ENCODE measurements around the gene FAAP100. TPM values are rescaled to one million over a fixed set of nuclear protein-coding genes. Genes with fewer than 3 reads are reported as not detected.

The FAAP100 gene
- total and polyA plus RNA-seq, 12 donors = 8.7 to 30.6 (median 13.3) TPM

DNA sequence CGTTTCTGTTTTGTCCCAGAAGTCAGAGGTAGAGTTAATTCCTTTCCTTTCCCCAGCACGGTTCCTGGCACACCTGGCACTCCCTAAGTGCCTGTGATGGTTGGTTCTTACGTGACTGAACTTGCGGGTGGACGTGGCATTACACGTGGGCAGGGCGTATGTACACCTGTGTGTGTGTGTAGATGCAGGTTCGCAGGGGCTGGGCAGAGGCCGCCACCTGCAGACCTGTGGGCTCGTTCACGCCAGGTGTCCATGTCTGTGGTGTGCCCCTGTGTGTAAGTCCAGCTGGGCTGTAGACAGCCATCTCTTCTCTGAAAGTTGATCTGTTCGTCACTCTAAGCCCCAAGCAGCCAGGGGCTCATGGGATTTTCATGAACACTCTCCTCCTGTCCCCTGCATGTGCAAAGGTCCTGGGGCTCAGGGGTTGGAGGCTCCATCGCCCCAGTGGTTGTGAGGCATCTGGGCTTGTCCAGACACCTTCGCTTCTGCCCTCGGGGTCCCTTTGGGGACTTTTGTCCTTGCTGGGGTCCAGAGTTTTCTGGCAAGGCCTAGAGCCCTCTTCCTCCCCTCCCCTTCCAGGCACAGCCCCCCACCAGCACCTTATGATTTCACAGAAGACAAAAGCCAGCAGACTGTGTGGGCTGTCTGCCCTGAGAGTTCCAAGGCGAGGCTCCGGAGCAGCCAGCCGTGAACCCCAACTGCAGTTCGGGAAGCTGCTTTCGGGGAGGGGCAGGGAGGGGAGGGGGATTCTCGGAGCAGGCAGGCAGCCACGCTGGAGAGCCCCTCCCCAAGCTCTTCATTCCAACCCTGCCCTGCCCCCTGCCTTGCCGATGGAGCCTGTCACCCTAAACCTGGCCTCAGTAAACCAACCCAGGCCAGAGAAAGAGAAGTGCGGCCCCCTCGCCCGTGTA is 29.4 kb downstream of the FAAP100 start:
- H3K9me3 ChIP-seq = no peaks in the 10 kb centered on the region
- ATAC-seq (no peak), DNase-seq (peak in 1 of 2 donors; percentile 8)
- intact Hi-C loops (cut with DNase I) = no loop called here
- peaks cover 0 to 61% (median 45%) of the 10 kb centered on the region in 7 donors for H3K27me3 ChIP-seq
- no peaks in the 10 kb centered on the region for H3K36me3 ChIP-seq
- WGBS, 2 donors = 68 to 72% methylated on average over 26 of the region's 26 CpGs
- H3K4me1 ChIP-seq = peaks cover 15 to 34% (median 25%) of the 10 kb centered on the region in 9 donors
- no peak overlapping the region for H3K27ac ChIP-seq
- TF ChIP-seq CTCF (IDR thresholded peaks at IDR 0.05) = peak in 2 of 9 donors; percentile 6 to 21
- no peak overlapping the region for H3K4me3 ChIP-seq

GRCh38 chr17:81520021-81520901 is 31.9 kb downstream of the FAAP100 start:
- Histone ChIP-seq H3K4me1 (peaks cover 22 to 57% (median 50%) of the 10 kb centered on the region in 9 donors), H3K4me3 (peak overlapping the region in 3 of 10 donors; percentile 56 to 62 (median 60)), H3K9me3 (no peaks in the 10 kb centered on the region), H3K27ac (no peak overlapping the region), H3K36me3 (no peaks in the 10 kb centered on the region), H3K27me3 (peaks cover 0 to 37% (median 20%) of the 10 kb centered on the region in 7 donors)
- ATAC-seq (no peak), DNase-seq (no peak)
- TF ChIP-seq CTCF (IDR thresholded peaks at IDR 0.05) = no peak
- intact Hi-C loops (cut with DNase I) = no loop called here
- 65 to 68% methylated on average over 14 of the region's 14 CpGs for WGBS, 2 donors

- WGBS, 2 donors = 7 to 9% methylated on average over 60 to 61 of the region's 61 CpGs
- ATAC-seq = peak in 2 of 8 donors; percentile 11 to 14
- intact Hi-C loops (cut with DNase I) = loop anchor here in 1 of 10 donors (5.0 kb wide), 1 partner anchor 33 kb away; the partner anchor contains the start of gene FAAP100
These were observed 32.7 kb downstream of the FAAP100 start for GRCh38 chr17:81519284-81520020.

More at GRCh38 chr17:81519284-81520020, 32.7 kb downstream of the FAAP100 start:
- Histone ChIP-seq H3K4me3 (peak overlapping the region; percentile 33 to 62 (median 55)), H3K4me1 (peaks cover 22 to 58% (median 50%) of the 10 kb centered on the region in 9 donors), H3K9me3 (no peaks in the 10 kb centered on the region), H3K27ac (peak overlapping the region in 6 of 10 donors; percentile 13 to 100 (median 61)), H3K36me3 (no peaks in the 10 kb centered on the region), H3K27me3 (peaks cover 0 to 31% (median 18%) of the 10 kb centered on the region in 7 donors)
- TF ChIP-seq CTCF (IDR thresholded peaks at IDR 0.05) = peak in 8 of 9 donors; percentile 9 to 55 (median 44)
- DNase-seq = peak in 1 of 2 donors; percentile 25
